HG03139 (cell line): ENCODE measurements around the gene SMC1B.
"Not testable (repeated sequence)": the region's sequence is repeated elsewhere in the genome, so short reads cannot be mapped to it uniquely, and the experiment has no call there.

ENCODE experiments used
- ATAC-seq: cut with Tn5 transposase; IDR thresholded peaks from one replicate; pipeline ENCODE4 v1.9.1; 2021; ENCODE audit not compliant: unreplicated experiment

SMC1B gene

DNA sequence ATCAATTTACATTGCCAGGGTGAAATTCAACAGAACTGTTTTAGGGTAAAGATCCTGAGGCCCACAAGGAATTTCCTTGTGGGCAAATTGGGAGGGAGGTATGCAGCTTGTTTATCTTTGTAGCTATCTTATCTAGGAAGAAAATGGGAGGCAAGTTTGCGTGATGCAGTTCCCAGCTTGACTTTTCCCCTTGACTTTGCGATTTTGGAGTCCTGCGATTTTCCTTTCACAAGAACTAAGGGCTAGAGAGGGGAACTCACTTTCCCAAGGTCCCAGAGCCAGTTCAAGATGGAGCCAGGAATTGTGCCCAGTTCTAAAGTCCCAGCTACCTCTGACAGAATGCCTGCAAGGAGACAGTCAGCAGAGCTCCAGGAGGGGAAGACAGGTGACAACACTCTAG is 30.8 kb upstream of the SMC1B start:
- no peak for ATAC-seq

DNA sequence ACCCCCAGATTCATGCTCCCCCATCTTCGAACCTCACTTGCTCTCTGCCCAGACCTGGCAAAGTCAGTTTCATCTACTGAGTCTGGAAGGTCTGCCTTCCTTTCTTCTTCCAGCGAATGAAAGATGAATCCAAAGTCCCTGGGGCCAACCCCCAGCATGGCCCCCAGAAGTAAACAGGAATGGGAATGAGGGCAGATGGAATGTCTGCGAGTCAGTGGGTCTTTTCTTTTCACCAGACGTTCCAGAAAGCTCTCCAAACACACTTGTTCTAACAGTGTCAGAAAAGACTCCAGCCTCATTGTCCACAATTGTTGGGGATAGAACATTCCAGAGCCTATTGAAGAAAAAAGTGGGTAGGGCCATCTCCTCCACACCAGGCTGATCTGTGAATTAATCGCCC is 28.7 kb upstream of the SMC1B start:
- ATAC-seq, result no peak

DNA sequence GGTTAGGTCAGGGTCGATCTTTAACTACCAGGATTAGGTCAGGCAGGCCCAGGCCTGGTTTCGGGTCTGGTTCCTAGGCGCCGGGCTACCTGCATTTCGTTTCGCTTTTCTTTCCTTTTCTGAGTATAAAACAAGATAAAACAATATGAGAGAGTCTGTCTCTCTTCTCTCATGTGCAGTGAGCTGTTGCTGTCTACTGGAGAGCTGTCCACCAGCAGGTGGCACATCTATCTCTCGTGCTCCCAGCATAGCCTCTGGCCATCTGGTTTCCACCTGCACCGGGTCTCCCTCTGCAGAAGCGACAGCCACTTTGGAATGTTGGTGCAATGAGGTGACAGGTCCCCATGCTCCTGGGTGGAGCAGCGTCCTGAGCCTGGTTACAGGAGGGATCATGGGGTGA is 27.7 kb upstream of the SMC1B start:
- ATAC-seq, result no peak

DNA sequence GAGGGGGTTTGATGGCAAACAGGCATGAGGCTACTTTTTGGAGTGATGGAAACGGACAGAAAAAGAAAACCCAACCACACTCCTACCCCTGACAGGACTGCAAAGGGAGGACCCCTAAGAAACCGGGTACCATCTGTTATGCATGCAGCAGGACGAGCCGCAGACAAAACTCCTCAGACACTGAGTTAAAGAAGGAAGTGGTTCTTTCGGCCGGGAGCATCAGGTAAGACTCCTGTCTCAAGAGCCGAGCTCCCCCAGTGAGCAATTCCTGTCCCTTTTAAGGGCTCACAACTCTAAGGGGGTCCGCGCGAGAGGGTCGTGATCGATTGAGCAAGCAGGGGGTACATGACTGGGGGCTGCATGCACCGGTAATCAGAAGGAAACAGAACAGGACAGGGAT is 27.3 kb upstream of the SMC1B start:
- ATAC-seq, result not testable (repeated sequence)

DNA sequence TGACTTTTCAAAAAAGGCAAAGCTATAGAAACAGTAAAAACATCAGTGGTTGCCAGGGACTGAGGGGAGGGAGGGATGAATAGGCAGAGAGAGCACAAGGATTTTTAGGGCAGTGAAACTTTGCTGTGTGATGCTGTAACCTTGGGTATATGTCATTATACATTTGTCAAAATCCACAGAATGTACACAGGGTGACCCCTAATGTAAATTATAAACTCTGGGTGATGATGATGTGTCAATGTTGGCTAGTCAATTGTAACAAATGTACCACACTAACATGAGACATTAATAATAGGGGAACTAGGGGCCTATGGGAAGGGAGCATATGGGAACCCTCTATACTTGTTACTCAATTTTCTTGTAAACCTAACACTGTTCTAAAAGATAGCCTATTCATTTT is 24.9 kb upstream of the SMC1B start:
- no peak for ATAC-seq

DNA sequence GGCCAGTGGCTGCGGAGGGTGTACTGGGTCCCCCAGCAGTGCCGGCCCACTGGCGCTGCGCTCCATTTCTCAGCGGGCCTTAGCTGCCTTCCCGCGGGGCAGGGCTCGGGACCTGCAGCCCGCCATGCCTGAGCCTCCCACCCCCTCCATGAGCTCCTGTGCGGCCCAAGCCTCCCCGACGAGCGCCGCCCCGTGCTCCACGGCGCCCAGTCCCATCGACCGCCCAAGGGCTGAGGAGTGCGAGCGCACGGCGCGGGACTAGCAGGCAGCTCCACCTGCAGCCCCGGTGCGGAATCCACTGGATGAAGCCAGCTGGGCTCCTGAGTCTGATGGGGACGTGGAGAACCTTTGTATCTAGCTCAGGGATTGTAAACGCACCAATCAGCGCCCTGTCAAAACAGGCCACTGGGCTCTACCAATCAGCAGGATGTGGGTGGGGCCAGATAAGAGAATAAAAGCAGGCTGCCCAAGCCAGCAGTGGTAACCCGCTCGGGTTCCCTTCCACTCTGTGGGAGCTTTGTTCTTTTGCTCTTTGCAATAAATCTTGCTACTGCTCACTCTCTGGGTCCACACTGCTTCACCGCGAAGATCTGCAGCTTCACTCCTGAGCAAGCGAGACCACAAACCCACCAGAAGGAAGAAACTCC is 23.6 kb upstream of the SMC1B start:
- ATAC-seq, result not testable (repeated sequence)

DNA sequence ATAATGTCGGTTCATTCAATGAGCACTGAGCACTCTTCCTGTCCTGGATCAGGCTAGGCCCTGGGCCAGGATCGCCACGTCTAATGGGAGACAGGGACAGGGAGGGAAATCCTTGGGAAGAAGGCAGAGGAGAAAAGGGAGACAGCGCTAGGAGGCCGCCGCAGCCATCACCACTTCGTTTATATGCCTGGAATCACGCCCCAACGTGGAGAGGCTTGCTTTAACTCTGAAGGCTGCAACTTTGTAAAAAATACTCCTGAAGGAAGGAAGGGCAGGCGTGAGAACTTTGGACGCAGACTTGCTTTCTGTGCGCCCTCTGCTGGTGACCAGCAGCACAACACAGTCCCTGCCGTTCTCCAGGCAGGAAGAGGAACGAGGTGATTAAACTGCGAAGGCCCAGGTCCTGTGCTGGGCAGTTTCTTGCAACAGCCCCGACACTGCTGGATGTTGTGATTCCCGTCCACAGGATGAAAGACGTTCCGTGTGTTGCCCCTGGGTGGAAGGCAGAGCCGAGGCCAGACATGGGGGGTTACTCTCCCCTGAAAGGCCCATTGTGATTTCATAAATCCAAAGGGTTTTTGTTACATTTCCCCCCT is 22.2 kb upstream of the SMC1B start:
- no peak for ATAC-seq

DNA sequence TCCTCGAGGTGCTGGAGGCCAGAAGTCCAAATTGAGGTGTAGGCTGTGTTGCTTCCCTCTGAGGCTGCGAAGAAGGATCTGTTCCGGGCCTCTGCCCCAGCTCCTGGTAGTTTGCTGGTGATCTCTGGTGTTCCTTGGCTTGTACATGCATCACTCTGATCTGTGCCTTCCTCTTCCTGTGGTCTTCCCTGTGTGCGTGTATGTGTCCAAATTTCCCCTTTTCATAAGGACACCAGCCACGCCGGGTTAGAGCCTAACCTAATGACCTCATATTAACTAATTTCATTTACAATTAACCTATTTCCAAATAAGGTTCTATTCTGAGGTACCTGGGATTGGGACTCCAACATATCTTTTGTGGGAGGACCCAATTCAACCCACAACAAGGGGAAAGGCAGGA is 21.6 kb upstream of the SMC1B start:
- ATAC-seq, result no peak

DNA sequence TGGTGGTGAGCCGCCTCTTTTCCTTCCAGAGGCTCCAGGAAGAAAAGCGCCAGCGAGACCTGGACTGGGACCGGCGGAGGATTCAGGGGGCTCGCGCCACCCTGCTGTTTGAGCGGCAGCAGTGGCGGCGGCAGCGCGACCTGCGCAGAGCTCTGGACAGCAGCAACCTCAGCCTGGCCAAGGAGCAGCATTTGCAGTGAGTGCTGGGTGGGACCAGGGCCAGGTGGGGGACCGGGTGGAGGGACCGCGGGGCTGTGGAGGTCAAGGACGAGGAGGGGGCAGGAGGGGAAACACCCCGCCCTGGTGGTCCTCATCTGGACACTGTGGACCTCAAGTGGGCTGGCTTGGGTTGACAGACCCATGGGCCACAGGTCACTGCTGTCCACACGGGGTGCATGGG is 17.5 kb upstream of the SMC1B start:
- no peak for ATAC-seq

DNA sequence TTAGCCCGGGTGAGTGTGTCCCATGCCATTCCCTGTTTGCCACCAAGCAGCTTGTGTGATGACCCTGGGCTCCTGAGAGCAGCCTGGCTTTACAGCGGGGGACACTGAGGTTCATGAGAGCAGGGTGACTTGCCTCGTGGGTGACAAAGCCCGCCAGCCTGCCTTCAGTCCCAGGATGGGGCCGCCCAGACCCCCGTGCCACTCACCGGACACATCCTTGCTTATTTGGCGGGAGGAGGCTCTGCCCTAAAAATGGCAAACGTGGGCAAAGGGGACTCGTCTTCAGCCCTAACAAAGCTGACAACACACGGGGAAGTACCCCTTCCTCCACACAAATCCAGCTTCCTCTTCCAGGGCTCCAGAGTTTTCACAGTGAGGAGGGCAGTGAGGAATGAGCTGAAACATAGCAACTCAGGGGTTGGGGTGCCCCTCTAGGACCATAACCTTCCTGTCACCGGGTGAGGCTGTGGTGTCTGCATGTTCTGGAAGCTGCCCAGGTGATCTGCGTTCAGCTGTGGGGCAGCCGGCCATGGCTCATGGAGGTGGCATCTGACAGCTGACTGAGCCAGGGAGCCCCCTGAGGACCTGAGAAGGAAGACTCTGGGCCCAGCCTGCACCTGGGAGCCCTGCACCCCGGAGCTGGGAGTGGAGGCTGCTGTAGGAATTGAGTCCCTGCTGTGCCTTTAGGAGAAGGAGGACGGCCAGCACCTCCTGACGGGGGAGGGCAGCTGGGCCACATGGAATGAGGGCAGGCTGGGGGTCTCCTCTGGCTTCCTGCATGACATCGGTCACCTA is 16.8 kb upstream of the SMC1B start:
- no peak for ATAC-seq

DNA sequence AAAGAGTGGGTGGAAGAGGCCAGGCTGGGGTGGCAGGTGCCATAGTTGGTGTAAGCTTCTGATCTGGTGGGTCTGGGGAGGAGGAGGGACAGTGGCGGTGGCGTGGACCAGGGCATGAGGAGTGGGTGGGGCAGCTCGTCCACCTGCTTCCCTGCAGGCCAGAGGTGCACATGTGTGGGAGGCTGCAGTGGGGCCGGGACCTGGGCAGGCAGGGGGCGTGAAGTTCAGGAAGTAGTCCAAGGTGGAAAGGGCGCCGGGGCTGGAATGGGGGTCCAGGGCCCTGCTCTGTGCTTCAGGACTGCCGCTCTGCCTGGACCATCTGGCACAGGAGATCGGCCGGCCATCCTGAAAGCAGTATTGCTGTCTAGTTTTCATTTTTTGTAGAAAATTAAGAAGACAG is 16.0 kb upstream of the SMC1B start:
- no peak for ATAC-seq

DNA sequence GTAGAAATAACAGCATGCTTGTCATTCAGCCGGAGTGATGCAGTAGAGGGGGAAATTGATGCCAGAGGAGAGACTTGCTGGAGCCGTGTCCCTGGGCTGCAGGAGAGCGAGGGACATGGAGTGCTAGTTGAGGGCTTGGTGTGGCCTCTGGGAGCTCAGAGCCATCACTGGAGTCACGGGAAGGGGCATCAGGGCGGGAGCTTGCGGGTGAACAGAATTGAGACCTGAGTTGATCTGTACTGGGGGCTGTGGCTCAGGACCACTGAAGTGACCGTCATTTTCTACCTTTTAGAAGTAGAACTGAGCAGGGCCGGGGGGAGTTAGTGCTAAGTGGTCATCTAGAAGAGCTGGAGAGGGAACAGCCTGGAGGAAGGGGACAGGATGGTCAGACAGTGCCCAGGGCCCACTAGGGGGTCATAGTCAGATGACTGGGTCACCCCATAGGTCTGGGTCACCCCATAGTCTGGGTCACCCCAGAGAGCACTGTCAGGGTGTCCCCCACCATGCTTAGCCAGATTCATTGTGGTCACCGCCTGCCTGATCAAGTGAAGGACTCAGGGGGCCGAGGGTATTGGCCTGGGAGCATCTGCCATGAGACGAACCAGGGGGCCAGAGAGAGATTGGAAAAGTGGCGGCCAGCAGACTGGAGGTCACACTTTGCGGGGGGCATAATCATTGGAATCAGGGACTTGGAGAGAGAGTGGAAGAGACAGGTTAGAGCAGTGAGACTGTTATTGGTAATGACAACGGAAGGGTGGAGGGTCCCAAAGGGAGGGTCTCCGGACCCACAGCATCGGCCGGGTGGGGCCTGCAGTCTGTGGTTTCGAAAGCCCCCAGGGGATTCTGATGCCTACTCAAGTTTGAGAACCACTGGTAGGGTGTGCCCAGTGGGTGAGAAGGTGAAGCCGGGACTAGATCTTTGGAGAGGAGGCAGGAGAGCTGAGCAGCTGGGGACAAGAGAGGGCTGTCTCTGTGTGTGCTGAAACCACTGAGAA is 15.3 kb upstream of the SMC1B start:
- no peak for ATAC-seq

DNA sequence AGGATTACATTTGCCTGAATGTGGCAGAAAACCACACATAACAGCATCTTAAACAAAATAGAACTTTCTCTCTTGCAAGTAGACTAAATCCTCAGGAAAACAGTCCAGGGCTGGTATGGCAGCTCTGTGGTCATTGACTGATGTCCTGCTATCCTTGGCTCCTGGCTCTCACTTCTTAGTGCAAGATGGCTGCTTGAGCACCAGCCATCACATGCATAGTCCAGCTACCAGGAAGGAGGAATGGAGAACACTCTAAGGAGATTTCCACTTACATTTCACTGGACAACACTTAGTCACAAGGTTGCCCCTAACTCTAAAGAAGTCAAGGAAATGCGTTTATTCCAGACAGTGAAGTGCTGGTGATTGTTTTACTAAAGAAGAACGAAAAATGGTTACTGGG is 13.7 kb upstream of the SMC1B start:
- ATAC-seq, result no peak

DNA sequence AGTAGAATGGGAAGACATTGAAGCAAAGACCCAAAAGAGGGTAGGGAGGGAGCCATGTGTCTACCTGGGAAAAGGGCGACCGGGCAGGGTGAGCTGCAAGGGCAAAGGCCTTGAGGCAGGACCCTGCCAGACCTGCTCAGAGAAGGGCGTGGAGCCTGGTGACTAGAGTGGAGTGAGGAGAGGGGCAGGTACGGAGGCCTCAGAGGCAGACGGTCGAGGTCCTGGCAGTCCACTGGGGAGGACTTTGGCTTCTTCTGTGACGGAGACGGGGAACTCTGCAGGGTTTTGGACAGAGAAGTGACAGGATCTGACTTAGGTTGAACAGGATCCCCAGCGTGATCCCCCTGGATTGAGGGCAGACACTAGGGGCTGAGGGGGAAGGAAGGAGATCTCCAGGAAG is 13.0 kb upstream of the SMC1B start:
- no peak for ATAC-seq

DNA sequence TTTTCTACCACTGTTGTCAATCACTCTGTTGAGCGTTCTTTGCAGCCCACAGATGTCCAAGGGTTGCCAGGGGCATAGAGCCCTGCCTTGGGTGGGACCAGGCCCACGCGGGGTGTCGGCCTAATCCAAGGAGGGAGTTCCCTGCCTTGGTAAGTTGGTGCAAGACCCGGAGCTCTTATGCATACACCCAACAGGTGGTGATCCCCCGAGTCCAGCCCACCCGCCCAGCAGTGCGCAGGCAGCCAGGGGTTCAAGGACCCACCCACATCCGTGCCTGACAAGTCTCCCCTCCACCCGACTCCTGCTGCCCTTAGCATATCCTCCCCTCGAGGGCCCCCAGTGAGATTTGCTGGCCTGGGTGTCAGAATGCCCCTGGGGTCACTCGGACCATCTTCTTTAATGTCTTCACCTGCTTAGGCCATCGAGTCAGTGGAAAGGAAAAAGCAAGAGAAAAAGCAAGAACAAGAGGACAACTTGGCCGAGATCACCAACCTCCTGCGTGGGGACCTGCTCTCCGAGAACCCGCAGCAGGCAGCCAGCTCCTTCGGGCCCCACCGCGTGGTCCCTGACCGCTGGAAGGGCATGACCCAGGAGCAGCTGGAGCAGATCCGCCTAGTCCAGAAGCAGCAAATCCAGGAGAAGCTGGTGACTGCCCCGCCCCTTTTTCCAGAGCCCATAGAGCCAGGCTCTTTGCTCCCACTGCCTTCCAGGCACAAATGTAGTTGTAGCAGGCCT is 12.3 kb upstream of the SMC1B start:
- ATAC-seq, result no peak

DNA sequence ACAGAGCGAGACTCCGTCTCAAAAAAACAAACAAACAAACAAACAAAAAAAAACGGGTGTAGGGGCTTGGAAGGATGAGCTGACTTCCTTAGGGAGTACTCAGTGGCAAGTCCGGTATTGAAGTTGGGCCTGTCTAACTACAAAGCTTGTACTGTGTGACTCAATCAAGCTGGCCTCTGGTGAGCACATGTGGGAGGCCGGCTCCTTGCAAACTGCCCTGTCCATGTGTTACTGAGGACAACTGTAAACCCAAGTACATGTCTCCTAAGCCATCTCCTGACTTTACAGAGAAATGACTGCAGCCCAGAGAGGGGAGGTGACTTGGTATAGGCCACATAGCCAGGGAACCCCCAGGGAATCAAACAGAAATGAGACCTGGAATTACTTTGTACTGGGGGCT is 11.7 kb upstream of the SMC1B start:
- ATAC-seq, result no peak

DNA sequence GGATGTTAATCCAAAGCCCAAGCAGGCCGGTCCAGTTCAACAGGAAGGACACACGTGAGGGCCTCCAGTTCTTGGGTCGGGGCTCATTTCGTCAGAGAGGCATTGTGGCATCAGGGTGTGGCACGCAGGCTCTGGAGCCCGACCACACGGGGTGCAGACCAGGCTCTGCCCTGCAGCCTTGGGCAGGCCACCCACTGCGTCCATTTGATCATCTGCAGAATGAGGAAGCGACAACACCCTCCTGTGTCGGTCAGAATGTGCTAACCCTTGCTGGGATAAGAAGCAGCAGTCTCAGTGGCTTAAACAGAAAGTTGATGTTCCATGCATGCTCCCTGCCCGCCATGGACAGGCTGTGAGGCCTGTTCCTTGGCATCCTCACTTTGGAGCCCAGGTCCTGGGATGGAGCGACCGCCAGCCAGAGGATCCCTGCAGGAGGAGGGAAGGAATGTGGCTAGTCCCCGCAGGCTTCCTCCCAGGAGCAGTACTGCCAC is 10.9 kb upstream of the SMC1B start:
- no peak for ATAC-seq

DNA sequence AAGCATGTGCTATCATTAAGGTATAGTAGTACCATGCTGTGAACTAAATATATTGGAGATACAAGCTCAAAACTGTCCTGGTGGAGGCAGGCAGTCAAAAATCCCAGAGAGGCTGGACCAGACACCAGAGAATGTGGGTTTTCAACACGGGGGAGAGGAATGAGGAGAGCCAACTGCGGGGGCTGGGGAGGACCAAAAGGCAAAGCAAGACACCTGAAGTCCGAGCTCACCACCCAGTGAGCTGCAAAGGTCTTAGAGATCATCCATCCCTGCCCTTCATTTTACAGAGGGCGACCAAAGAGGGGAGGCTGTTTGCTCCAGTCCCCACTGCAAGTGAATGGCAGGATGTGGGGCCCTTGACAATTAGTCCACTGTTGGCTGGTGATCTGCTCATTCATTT is 10.1 kb upstream of the SMC1B start:
- ATAC-seq, result no peak

DNA sequence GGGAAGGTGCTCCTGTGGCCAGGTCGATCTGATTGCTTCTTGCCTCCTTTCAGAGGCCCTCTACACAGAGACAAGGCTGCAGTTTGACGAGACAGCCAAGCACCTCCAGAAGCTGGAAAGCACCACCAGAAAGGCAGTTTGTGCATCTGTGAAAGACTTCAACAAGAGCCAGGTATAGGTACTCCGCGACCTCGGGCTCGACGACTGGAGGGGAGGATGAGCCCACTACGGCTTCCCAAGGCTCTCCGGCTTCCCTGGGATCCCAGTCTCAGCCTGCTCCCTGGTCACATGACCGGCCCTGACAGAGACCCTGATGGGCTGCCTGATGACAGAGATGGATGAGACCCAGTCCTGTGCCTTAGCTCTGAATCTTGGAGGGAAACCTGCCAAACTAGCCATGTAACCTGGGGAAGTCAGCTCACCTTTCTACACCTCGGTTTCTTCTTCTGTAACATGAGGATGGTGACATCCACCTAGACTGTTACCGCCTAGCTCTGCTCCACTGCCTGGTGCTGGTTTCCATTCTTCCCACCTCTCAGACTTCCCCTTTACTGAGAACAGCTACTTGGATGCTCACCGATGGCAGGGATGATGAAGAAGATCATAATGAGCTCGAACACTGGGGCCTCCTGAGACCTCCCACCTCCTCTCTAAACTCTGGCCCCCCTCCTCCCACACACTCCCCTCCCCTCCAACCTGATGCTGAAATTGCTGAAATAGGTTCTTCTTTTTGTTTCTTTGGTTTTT is 9.0 kb upstream of the SMC1B start:
- no peak for ATAC-seq
